ENCODE measurements around the gene SMC4.

The SMC4 gene

GRCh38 chr3:160403796-160404470 is 4.5 kb downstream of the SMC4 start:
- Histone ChIP-seq H3K27ac (ENCODE audit: low read depth in 2 of 2, low read length in 2 of 2) (no peak overlapping the region), H3K4me1 (ENCODE audit: control insufficient read depth in 2 of 2, insufficient read depth in 2 of 2, low read length in 2 of 2) (peaks cover 5 to 19% of the 10 kb centered on the region in 2 donors), H3K36me3 (ENCODE audit: control insufficient read depth in 2 of 2, insufficient read depth in 2 of 2, low read length in 2 of 2) (peaks cover 0 to 2% of the 10 kb centered on the region in 2 donors), H3K9ac (ENCODE audit: low read depth in 1 of 2, low read length in 2 of 2) (peak overlapping the region; percentile 9 to 66), H3K9me3 (ENCODE audit: control insufficient read depth in 2 of 2, low read length in 2 of 2) (no peaks in the 10 kb centered on the region), H3K4me3 (ENCODE audit: low read length in 2 of 2) (peak overlapping the region in 1 of 2 donors; percentile 100), H3K27me3 (ENCODE audit: control insufficient read depth in 2 of 2, insufficient read depth in 2 of 2, low read length in 2 of 2) (no peaks in the 10 kb centered on the region)

GRCh38 chr3:160409812-160410610 is 10.6 kb downstream of the SMC4 start:
- Histone ChIP-seq H3K4me1 (ENCODE audit: control insufficient read depth in 2 of 2, insufficient read depth in 2 of 2, low read length in 2 of 2) (no peaks in the 10 kb centered on the region), H3K27ac (ENCODE audit: low read depth in 2 of 2, low read length in 2 of 2) (no peak overlapping the region), H3K27me3 (ENCODE audit: control insufficient read depth in 2 of 2, insufficient read depth in 2 of 2, low read length in 2 of 2) (no peaks in the 10 kb centered on the region), H3K9ac (ENCODE audit: low read depth in 1 of 2, low read length in 2 of 2) (no peak overlapping the region), H3K36me3 (ENCODE audit: control insufficient read depth in 2 of 2, insufficient read depth in 2 of 2, low read length in 2 of 2) (peaks cover 11 to 15% of the 10 kb centered on the region in 2 donors), H3K4me3 (ENCODE audit: low read length in 2 of 2) (no peak overlapping the region), H3K9me3 (ENCODE audit: control insufficient read depth in 2 of 2, low read length in 2 of 2) (no peaks in the 10 kb centered on the region)

- no peaks in the 10 kb centered on the region for H3K27me3 ChIP-seq (ENCODE audit: control insufficient read depth in 2 of 2, insufficient read depth in 2 of 2, low read length in 2 of 2)
- peaks cover 18 to 27% of the 10 kb centered on the region in 2 donors for H3K36me3 ChIP-seq (ENCODE audit: control insufficient read depth in 2 of 2, insufficient read depth in 2 of 2, low read length in 2 of 2)
- no peaks in the 10 kb centered on the region for H3K9me3 ChIP-seq (ENCODE audit: control insufficient read depth in 2 of 2, low read length in 2 of 2)
- H3K4me3 ChIP-seq (ENCODE audit: low read length in 2 of 2), result no peak overlapping the region
- no peaks in the 10 kb centered on the region for H3K4me1 ChIP-seq (ENCODE audit: control insufficient read depth in 2 of 2, insufficient read depth in 2 of 2, low read length in 2 of 2)
- H3K9ac ChIP-seq (ENCODE audit: low read depth in 1 of 2, low read length in 2 of 2), result no peak overlapping the region
- H3K27ac ChIP-seq (ENCODE audit: low read depth in 2 of 2, low read length in 2 of 2), result no peak overlapping the region
Observed at GRCh38 chr3:160412477-160412876, 13.0 kb downstream of the SMC4 start.

DNA sequence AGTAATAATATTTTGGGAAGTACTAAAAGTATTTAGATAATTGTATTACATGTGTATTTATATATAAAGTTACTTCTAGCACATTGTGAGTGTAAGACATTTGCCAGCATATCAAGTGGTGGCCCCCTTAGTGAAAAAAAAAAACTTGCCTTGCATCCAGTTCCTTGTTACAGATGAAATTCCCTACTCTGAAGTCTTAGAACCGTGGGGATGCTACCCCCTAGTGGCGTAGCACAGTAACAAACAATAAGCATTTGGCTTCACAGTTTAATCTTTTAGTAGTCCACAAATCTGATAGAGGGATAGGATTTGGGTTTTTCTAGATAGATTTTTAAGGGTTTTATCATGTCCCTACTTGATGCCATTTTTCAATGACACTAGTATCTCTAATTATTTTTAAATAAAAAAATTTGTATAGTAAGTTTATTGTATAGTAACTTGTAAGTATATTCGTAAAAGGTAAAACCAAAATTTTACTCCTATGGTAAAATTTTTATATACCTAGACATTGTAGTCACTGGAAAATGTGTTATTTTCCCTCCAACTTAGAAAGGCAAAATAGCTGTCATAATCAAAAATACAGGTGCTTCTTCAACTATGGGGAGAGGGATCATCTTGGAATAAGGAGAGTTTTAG is 14.3 kb downstream of the SMC4 start:
- Histone ChIP-seq H3K9me3 (ENCODE audit: control insufficient read depth in 2 of 2, low read length in 2 of 2) (no peaks in the 10 kb centered on the region), H3K4me1 (ENCODE audit: control insufficient read depth in 2 of 2, insufficient read depth in 2 of 2, low read length in 2 of 2) (no peaks in the 10 kb centered on the region), H3K4me3 (ENCODE audit: low read length in 2 of 2) (no peak overlapping the region), H3K36me3 (ENCODE audit: control insufficient read depth in 2 of 2, insufficient read depth in 2 of 2, low read length in 2 of 2) (peaks cover 27 to 37% of the 10 kb centered on the region in 2 donors), H3K27me3 (ENCODE audit: control insufficient read depth in 2 of 2, insufficient read depth in 2 of 2, low read length in 2 of 2) (no peaks in the 10 kb centered on the region), H3K9ac (ENCODE audit: low read depth in 1 of 2, low read length in 2 of 2) (no peak overlapping the region), H3K27ac (ENCODE audit: low read depth in 2 of 2, low read length in 2 of 2) (no peak overlapping the region)

DNA sequence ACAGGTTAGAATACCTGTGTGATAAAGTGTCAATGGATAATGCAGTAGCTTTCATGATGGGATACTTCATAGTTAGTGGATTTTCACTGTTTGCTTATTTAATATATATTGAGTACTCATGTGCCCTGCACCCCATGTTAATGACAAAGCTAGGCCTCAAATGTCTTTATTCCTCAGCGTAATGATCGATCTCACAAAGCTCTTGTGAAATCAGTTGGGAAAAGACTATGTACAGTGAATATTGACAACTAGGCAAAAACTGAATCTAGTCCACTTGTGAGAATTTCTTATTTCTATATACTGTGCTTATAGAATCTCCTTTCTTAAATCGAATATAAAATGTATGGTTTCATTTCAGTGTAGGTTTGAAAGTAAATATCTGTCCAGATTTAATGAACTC is 17.9 kb downstream of the SMC4 start:
- Histone ChIP-seq H3K4me1 (ENCODE audit: control insufficient read depth in 2 of 2, insufficient read depth in 2 of 2, low read length in 2 of 2) (no peaks in the 10 kb centered on the region), H3K9ac (ENCODE audit: low read depth in 1 of 2, low read length in 2 of 2) (no peak overlapping the region), H3K9me3 (ENCODE audit: control insufficient read depth in 2 of 2, low read length in 2 of 2) (no peaks in the 10 kb centered on the region), H3K36me3 (ENCODE audit: control insufficient read depth in 2 of 2, insufficient read depth in 2 of 2, low read length in 2 of 2) (peaks cover 36 to 51% of the 10 kb centered on the region in 2 donors), H3K27ac (ENCODE audit: low read depth in 2 of 2, low read length in 2 of 2) (no peak overlapping the region), H3K27me3 (ENCODE audit: control insufficient read depth in 2 of 2, insufficient read depth in 2 of 2, low read length in 2 of 2) (no peaks in the 10 kb centered on the region), H3K4me3 (ENCODE audit: low read length in 2 of 2) (no peak overlapping the region)

- Histone ChIP-seq H3K9ac (ENCODE audit: low read depth in 1 of 2, low read length in 2 of 2) (no peak overlapping the region), H3K27ac (ENCODE audit: low read depth in 2 of 2, low read length in 2 of 2) (no peak overlapping the region), H3K4me3 (ENCODE audit: low read length in 2 of 2) (no peak overlapping the region), H3K27me3 (ENCODE audit: control insufficient read depth in 2 of 2, insufficient read depth in 2 of 2, low read length in 2 of 2) (no peaks in the 10 kb centered on the region), H3K36me3 (ENCODE audit: control insufficient read depth in 2 of 2, insufficient read depth in 2 of 2, low read length in 2 of 2) (peaks cover 60 to 66% of the 10 kb centered on the region in 2 donors), H3K4me1 (ENCODE audit: control insufficient read depth in 2 of 2, insufficient read depth in 2 of 2, low read length in 2 of 2) (no peaks in the 10 kb centered on the region), H3K9me3 (ENCODE audit: control insufficient read depth in 2 of 2, low read length in 2 of 2) (no peaks in the 10 kb centered on the region)
Observed at GRCh38 chr3:160427832-160428424, 28.5 kb downstream of the SMC4 start.

GRCh38 chr3:160434071-160434470 is 34.6 kb downstream of the SMC4 start:
- H3K27ac ChIP-seq (ENCODE audit: low read depth in 2 of 2, low read length in 2 of 2), result no peak overlapping the region
- no peaks in the 10 kb centered on the region for H3K27me3 ChIP-seq (ENCODE audit: control insufficient read depth in 2 of 2, insufficient read depth in 2 of 2, low read length in 2 of 2)
- no peaks in the 10 kb centered on the region for H3K9me3 ChIP-seq (ENCODE audit: control insufficient read depth in 2 of 2, low read length in 2 of 2)
- no peak overlapping the region for H3K9ac ChIP-seq (ENCODE audit: low read depth in 1 of 2, low read length in 2 of 2)
- H3K4me1 ChIP-seq (ENCODE audit: control insufficient read depth in 2 of 2, insufficient read depth in 2 of 2, low read length in 2 of 2), result no peaks in the 10 kb centered on the region
- H3K36me3 ChIP-seq (ENCODE audit: control insufficient read depth in 2 of 2, insufficient read depth in 2 of 2, low read length in 2 of 2), result peaks cover 35% of the 10 kb centered on the region in 2 donors
- H3K4me3 ChIP-seq (ENCODE audit: low read length in 2 of 2), result no peak overlapping the region

DNA sequence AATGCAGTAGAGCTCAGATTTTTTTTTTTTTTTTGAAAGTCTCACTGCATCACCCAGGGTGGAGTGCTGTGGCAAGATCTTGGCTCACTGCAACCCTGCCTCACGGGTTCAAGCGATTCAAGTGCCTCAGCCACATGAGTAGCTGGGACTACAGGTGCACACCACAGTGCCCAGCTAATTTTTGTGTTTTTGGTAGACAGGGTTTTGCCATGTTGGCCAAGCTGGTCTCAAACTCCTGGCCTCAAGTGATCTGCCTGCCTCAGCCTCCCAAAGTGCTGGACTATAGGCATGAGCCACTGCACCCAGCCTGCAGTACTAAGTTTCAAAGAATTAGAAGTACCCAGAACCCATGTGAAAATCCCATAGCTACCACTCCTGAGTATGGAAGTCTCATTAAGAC is 35.6 kb downstream of the SMC4 start:
- no peak overlapping the region for H3K27ac ChIP-seq (ENCODE audit: low read depth in 2 of 2, low read length in 2 of 2)
- H3K4me3 ChIP-seq (ENCODE audit: low read length in 2 of 2), result no peak overlapping the region
- no peaks in the 10 kb centered on the region for H3K4me1 ChIP-seq (ENCODE audit: control insufficient read depth in 2 of 2, insufficient read depth in 2 of 2, low read length in 2 of 2)
- no peaks in the 10 kb centered on the region for H3K27me3 ChIP-seq (ENCODE audit: control insufficient read depth in 2 of 2, insufficient read depth in 2 of 2, low read length in 2 of 2)
- peaks cover 32 to 33% of the 10 kb centered on the region in 2 donors for H3K36me3 ChIP-seq (ENCODE audit: control insufficient read depth in 2 of 2, insufficient read depth in 2 of 2, low read length in 2 of 2)
- no peaks in the 10 kb centered on the region for H3K9me3 ChIP-seq (ENCODE audit: control insufficient read depth in 2 of 2, low read length in 2 of 2)
- H3K9ac ChIP-seq (ENCODE audit: low read depth in 1 of 2, low read length in 2 of 2), result no peak overlapping the region

DNA sequence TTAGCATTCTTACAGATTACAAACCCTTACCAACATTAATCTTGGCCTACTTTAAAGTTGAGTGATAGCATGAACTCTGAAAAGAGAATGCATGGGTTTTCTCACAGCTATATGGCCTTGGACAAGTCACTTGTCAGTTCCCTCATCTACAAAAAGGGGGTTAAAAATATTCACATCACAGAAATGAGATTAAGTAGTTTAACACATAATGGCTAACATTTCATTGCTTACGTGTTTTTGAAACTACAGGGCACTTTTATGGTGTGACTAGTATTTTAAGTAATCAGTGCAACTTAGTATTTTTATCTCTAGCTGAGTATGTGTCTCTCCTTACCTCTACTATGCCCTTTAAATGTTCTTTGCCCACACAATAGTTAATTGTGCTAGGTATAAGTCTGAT is 36.3 kb downstream of the SMC4 start:
- no peaks in the 10 kb centered on the region for H3K4me1 ChIP-seq (ENCODE audit: control insufficient read depth in 2 of 2, insufficient read depth in 2 of 2, low read length in 2 of 2)
- no peak overlapping the region for H3K4me3 ChIP-seq (ENCODE audit: low read length in 2 of 2)
- peaks cover 28% of the 10 kb centered on the region in 2 donors for H3K36me3 ChIP-seq (ENCODE audit: control insufficient read depth in 2 of 2, insufficient read depth in 2 of 2, low read length in 2 of 2)
- H3K9me3 ChIP-seq (ENCODE audit: control insufficient read depth in 2 of 2, low read length in 2 of 2), result no peaks in the 10 kb centered on the region
- H3K9ac ChIP-seq (ENCODE audit: low read depth in 1 of 2, low read length in 2 of 2), result no peak overlapping the region
- H3K27me3 ChIP-seq (ENCODE audit: control insufficient read depth in 2 of 2, insufficient read depth in 2 of 2, low read length in 2 of 2), result no peaks in the 10 kb centered on the region
- no peak overlapping the region for H3K27ac ChIP-seq (ENCODE audit: low read depth in 2 of 2, low read length in 2 of 2)

GRCh38 chr3:160437083-160437455 is 37.6 kb downstream of the SMC4 start:
- Histone ChIP-seq H3K36me3 (ENCODE audit: control insufficient read depth in 2 of 2, insufficient read depth in 2 of 2, low read length in 2 of 2) (peaks cover 18% of the 10 kb centered on the region in 2 donors), H3K27ac (ENCODE audit: low read depth in 2 of 2, low read length in 2 of 2) (no peak overlapping the region), H3K4me1 (ENCODE audit: control insufficient read depth in 2 of 2, insufficient read depth in 2 of 2, low read length in 2 of 2) (no peaks in the 10 kb centered on the region), H3K27me3 (ENCODE audit: control insufficient read depth in 2 of 2, insufficient read depth in 2 of 2, low read length in 2 of 2) (no peaks in the 10 kb centered on the region), H3K9me3 (ENCODE audit: control insufficient read depth in 2 of 2, low read length in 2 of 2) (no peaks in the 10 kb centered on the region), H3K4me3 (ENCODE audit: low read length in 2 of 2) (no peak overlapping the region), H3K9ac (ENCODE audit: low read depth in 1 of 2, low read length in 2 of 2) (no peak overlapping the region)
